WTC11 (cell line): ENCODE results near the gene GRIN2A. TPM values are rescaled to one million over a fixed set of nuclear protein-coding genes. Genes with fewer than 3 reads are reported as not detected.

Source experiments
- ATAC-seq: fragments of 200-7000 bp; cut with Tn5 transposase; 2 replicates; pipeline ENCODE4 v1.10.0; 2021; ENCODE audit warnings: mild to moderate bottlenecking, moderate library complexity
- CTCF ChIA-PET: fragments of 300-600 bp; sonication (Branson Sonifier 250); formaldehyde crosslinking; loops from one replicate; lab custom pipeline; 2021; ENCODE audit warnings: antibody characterized with exemption; lab: Charles Lee
- POLR2A ChIA-PET: fragments of 350-600 bp; sonication (Branson Sonifier 250); formaldehyde crosslinking; loops from one replicate; lab custom pipeline; 2021; ENCODE audit warnings: antibody characterized with exemption; lab: Charles Lee
- DNase-seq: peaks from one replicate; pipeline ENCODE4 v3.0.0; 2021; ENCODE audit warnings: low spot score
- H3K27ac Mint-ChIP-seq: 2 replicates; pipeline ENCODE4 v1.8.0; 2021; ENCODE audit warnings: mixed read lengths
- H3K27me3 Mint-ChIP-seq: 2 replicates; pipeline ENCODE4 v1.8.0; 2021; ENCODE audit warnings: low read depth, mild to moderate bottlenecking, moderate library complexity, mixed read lengths
- H3K36me3 Mint-ChIP-seq: 2 replicates; pipeline ENCODE4 v1.8.0; 2021; ENCODE audit warnings: mixed read lengths
- H3K4me1 Mint-ChIP-seq: 2 replicates; pipeline ENCODE4 v1.8.0; 2022; ENCODE audit warnings: mixed read lengths
- H3K4me3 Mint-ChIP-seq: 2 replicates; pipeline ENCODE4 v1.8.0; 2021; ENCODE audit warnings: mild to moderate bottlenecking, moderate library complexity, mixed read lengths
- H3K9me3 Mint-ChIP-seq: 2 replicates; pipeline ENCODE4 v1.8.0; 2021; ENCODE audit warnings: mixed read lengths
- CREB1 ChIP-seq: sonication (generic); formaldehyde crosslinking; IDR thresholded peaks from 2 replicates; pipeline ENCODE4 v1.8.0; 2023; ENCODE audit warnings: mild to moderate bottlenecking, missing genetic modification reagents
- CREM ChIP-seq: sonication (generic); formaldehyde crosslinking; IDR thresholded peaks from 2 replicates; pipeline ENCODE4 v1.8.1; 2022; ENCODE audit warnings: mild to moderate bottlenecking, missing genetic modification reagents, moderate library complexity
- GRHL2 ChIP-seq: fragments of 250-450 bp; sonication (Bioruptor Pico); IDR thresholded peaks from 2 replicates; pipeline ENCODE4 v1.8.0; 2022; ENCODE audit warnings: mild to moderate bottlenecking, moderate library complexity; ENCODE audit not compliant: insufficient replicate concordance, severe bottlenecking
- IRF2 ChIP-seq: sonication (generic); formaldehyde crosslinking; IDR thresholded peaks from 2 replicates; pipeline ENCODE4 v1.8.0; 2022; ENCODE audit warnings: low read depth, missing genetic modification reagents, borderline replicate concordance
- JUN ChIP-seq: sonication (generic); formaldehyde crosslinking; IDR thresholded peaks from 2 replicates; pipeline ENCODE4 v1.8.0; 2023; ENCODE audit warnings: mild to moderate bottlenecking, missing genetic modification reagents
- MYBL2 ChIP-seq: sonication (generic); formaldehyde crosslinking; IDR thresholded peaks from 2 replicates; pipeline ENCODE4 v1.8.1; 2023; ENCODE audit warnings: mild to moderate bottlenecking, moderate library complexity, missing genetic modification reagents
- SMAD4 ChIP-seq: sonication (generic); formaldehyde crosslinking; IDR thresholded peaks from 2 replicates; pipeline ENCODE4 v1.8.0; 2022; ENCODE audit warnings: mild to moderate bottlenecking, missing genetic modification reagents
- SOX15 ChIP-seq: fragments of 250-450 bp; sonication (Bioruptor Pico); IDR thresholded peaks from 2 replicates; pipeline ENCODE4 v1.9.0; 2021; ENCODE audit warnings: mild to moderate bottlenecking
- TEAD4 ChIP-seq: sonication (generic); formaldehyde crosslinking; IDR thresholded peaks from 2 replicates; pipeline ENCODE4 v1.8.0; 2022; ENCODE audit warnings: mild to moderate bottlenecking, missing genetic modification reagents
- TP53 ChIP-seq: sonication (generic); formaldehyde crosslinking; IDR thresholded peaks from 2 replicates; pipeline ENCODE4 v1.8.1; 2023; ENCODE audit warnings: mild to moderate bottlenecking, missing genetic modification reagents
- ZNF121 ChIP-seq: sonication (generic); formaldehyde crosslinking; IDR thresholded peaks from 2 replicates; pipeline ENCODE4 v1.8.0; 2023; ENCODE audit warnings: missing genetic modification reagents
- ZNF138 ChIP-seq: sonication (generic); formaldehyde crosslinking; conservative IDR thresholded peaks from 2 replicates; pipeline ENCODE4 v1.8.1; 2022; ENCODE audit warnings: mild to moderate bottlenecking, moderate library complexity, missing genetic modification reagents
- ZNF219 ChIP-seq: sonication (generic); formaldehyde crosslinking; IDR thresholded peaks from 2 replicates; pipeline ENCODE4 v1.8.0; 2023; ENCODE audit warnings: missing genetic modification reagents, mild to moderate bottlenecking, borderline replicate concordance
- ZNF671 ChIP-seq: fragments of 250-450 bp; sonication (Bioruptor Pico); IDR thresholded peaks from 2 replicates; pipeline ENCODE4 v1.8.0; 2021; ENCODE audit warnings: mild to moderate bottlenecking
- total RNA-seq: library from RNA; stranded (reverse); gene quantifications from 3 replicates; pipeline ENCODE4 v1.2.3, GENCODE V29; 2021
- TF ChIP-seq, protein P1 (sequence below): sonication (generic); formaldehyde crosslinking; IDR thresholded peaks from 2 replicates; pipeline ENCODE4 v1.8.1; 2023; ENCODE audit warnings: mild to moderate bottlenecking, moderate library complexity, missing genetic modification reagents
- TF ChIP-seq, protein P2 (sequence below): sonication (generic); formaldehyde crosslinking; IDR thresholded peaks from 2 replicates; pipeline ENCODE4 v1.8.0; 2023; ENCODE audit warnings: mild to moderate bottlenecking, missing genetic modification reagents
- TF ChIP-seq, protein P3 (sequence below): sonication (generic); formaldehyde crosslinking; conservative IDR thresholded peaks from 2 replicates; pipeline ENCODE4 v1.8.1; 2023; ENCODE audit warnings: mild to moderate bottlenecking, low read depth, missing genetic modification reagents, moderate library complexity
- TF ChIP-seq, protein P4 (sequence below): sonication (generic); formaldehyde crosslinking; conservative IDR thresholded peaks from 2 replicates; pipeline ENCODE4 v1.8.1; 2022; ENCODE audit warnings: mild to moderate bottlenecking, missing genetic modification reagents
- TF ChIP-seq, protein P5 (sequence below): sonication (generic); formaldehyde crosslinking; IDR thresholded peaks from 2 replicates; pipeline ENCODE4 v1.8.1; 2023; ENCODE audit warnings: mild to moderate bottlenecking, missing genetic modification reagents

GRIN2A gene
- total RNA-seq, 1 experiment from 2014 or later, result 3.5 TPM

DNA sequence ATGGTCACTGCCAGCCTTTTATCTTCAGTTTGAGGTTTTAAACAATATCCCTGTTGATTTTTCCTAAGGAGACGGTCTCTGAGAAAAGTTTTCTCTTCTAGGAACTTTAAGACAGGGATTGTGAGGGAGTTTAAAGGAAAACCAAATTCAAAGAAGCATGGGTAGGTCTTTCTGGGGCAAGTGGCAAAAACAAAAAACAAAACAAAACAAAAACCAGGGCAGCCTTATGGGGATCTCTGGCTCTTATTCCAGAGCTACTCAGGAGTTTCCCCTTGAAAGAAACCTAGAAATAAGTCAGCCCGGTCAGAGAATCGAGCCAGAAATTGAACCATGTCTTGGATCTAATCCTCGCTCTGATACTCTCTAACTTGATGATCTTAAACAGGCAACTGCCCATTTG, 424.5 kb downstream of the GRIN2A start (continued):
- TF ChIP-seq, protein P1, sequence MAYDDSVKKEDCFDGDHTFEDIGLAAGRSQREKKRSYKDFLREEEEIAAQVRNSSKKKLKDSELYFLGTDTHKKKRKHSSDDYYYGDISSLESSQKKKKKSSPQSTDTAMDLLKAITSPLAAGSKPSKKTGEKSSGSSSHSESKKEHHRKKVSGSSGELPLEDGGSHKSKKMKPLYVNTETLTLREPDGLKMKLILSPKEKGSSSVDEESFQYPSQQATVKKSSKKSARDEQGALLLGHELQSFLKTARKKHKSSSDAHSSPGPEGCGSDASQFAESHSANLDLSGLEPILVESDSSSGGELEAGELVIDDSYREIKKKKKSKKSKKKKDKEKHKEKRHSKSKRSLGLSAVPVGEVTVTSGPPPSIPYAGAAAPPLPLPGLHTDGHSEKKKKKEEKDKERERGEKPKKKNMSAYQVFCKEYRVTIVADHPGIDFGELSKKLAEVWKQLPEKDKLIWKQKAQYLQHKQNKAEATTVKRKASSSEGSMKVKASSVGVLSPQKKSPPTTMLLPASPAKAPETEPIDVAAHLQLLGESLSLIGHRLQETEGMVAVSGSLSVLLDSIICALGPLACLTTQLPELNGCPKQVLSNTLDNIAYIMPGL (CRISPR knock-in tag), result no peak
- no peak for TF ChIP-seq SOX15 (CRISPR knock-in tag)
- no peak for TF ChIP-seq JUN (CRISPR knock-in tag)

DNA sequence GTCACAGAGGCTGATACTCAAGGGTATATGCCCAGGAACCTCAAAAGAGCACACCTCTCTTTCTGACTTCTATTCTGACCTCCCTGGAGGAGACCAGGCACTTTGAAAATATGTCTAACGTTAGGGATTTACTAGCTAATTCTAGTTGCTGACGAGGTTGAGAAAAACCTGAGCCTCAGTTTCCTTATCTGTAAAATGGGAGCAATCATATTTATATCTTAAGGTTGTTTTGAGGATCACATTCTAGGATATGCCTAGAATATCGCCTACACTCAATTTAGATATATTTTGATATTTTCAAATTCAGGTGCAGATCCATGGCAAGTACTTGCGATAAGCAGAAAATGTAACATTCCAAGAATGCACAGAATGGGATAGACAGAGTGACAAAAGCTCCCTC, 425.8 kb downstream of the GRIN2A start:
- ATAC-seq (no peak), DNase-seq (no peak)
- H3K4me1 Mint-ChIP-seq, result peaks cover 58% of the 10 kb centered on the region
- H3K27ac Mint-ChIP-seq, result no peak overlapping the region
- H3K9me3 Mint-ChIP-seq, result no peaks in the 10 kb centered on the region
- no peaks in the 10 kb centered on the region for H3K36me3 Mint-ChIP-seq
- TF ChIP-seq MYBL2 (CRISPR knock-in tag) (no peak), IRF2 (CRISPR knock-in tag) (no peak), CREM (CRISPR knock-in tag) (no peak), ZNF121 (CRISPR knock-in tag) (no peak)
- TF ChIP-seq, protein P2, sequence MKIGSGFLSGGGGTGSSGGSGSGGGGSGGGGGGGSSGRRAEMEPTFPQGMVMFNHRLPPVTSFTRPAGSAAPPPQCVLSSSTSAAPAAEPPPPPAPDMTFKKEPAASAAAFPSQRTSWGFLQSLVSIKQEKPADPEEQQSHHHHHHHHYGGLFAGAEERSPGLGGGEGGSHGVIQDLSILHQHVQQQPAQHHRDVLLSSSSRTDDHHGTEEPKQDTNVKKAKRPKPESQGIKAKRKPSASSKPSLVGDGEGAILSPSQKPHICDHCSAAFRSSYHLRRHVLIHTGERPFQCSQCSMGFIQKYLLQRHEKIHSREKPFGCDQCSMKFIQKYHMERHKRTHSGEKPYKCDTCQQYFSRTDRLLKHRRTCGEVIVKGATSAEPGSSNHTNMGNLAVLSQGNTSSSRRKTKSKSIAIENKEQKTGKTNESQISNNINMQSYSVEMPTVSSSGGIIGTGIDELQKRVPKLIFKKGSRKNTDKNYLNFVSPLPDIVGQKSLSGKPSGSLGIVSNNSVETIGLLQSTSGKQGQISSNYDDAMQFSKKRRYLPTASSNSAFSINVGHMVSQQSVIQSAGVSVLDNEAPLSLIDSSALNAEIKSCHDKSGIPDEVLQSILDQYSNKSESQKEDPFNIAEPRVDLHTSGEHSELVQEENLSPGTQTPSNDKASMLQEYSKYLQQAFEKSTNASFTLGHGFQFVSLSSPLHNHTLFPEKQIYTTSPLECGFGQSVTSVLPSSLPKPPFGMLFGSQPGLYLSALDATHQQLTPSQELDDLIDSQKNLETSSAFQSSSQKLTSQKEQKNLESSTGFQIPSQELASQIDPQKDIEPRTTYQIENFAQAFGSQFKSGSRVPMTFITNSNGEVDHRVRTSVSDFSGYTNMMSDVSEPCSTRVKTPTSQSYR (CRISPR knock-in tag), result no peak
- POLR2A ChIA-PET, result no interaction called here
- H3K27me3 Mint-ChIP-seq, result no peaks in the 10 kb centered on the region
- CTCF ChIA-PET, result no interaction called here
- no peak overlapping the region for H3K4me3 Mint-ChIP-seq

DNA sequence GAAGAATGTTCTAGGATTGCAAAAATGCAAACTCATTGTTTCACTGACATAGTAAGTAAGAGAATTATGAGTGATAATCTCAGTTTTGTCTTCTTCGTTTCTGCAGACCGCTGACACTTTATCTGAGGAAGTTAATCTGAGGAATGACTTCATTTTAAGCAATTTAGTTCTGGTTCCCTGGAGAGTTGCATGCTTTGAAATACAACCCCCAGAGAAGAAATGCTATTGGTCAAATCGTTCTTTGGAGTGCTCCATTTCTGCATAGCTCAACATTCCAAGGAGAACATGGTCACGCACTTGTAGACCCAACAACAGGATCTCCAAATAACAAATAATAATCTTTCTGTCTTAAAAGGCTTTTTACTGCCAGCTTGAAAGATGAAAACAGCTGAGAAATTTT, 427.1 kb downstream of the GRIN2A start:
- no peak overlapping the region for H3K27ac Mint-ChIP-seq
- no peak for DNase-seq
- POLR2A ChIA-PET, result no interaction called here
- H3K36me3 Mint-ChIP-seq, result no peaks in the 10 kb centered on the region
- no peak for ATAC-seq
- no peak overlapping the region for H3K4me3 Mint-ChIP-seq
- TF ChIP-seq ZNF219 (CRISPR knock-in tag) (no peak), TEAD4 (CRISPR knock-in tag) (no peak), SMAD4 (CRISPR knock-in tag) (no peak), ZNF138 (CRISPR knock-in tag) (no peak), CREM (CRISPR knock-in tag) (no peak), GRHL2 (no peak), CREB1 (CRISPR knock-in tag) (no peak)
- TF ChIP-seq, protein P3, sequence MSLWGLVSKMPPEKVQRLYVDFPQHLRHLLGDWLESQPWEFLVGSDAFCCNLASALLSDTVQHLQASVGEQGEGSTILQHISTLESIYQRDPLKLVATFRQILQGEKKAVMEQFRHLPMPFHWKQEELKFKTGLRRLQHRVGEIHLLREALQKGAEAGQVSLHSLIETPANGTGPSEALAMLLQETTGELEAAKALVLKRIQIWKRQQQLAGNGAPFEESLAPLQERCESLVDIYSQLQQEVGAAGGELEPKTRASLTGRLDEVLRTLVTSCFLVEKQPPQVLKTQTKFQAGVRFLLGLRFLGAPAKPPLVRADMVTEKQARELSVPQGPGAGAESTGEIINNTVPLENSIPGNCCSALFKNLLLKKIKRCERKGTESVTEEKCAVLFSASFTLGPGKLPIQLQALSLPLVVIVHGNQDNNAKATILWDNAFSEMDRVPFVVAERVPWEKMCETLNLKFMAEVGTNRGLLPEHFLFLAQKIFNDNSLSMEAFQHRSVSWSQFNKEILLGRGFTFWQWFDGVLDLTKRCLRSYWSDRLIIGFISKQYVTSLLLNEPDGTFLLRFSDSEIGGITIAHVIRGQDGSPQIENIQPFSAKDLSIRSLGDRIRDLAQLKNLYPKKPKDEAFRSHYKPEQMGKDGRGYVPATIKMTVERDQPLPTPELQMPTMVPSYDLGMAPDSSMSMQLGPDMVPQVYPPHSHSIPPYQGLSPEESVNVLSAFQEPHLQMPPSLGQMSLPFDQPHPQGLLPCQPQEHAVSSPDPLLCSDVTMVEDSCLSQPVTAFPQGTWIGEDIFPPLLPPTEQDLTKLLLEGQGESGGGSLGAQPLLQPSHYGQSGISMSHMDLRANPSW, result no peak
- no peaks in the 10 kb centered on the region for H3K27me3 Mint-ChIP-seq
- H3K4me1 Mint-ChIP-seq, result peaks cover 58% of the 10 kb centered on the region
- CTCF ChIA-PET, result interaction anchor here (1.1 kb wide), 1 partner anchor 60 kb away, joined by 3 read pairs; no protein-coding TSS in a partner anchor
- no peaks in the 10 kb centered on the region for H3K9me3 Mint-ChIP-seq

DNA sequence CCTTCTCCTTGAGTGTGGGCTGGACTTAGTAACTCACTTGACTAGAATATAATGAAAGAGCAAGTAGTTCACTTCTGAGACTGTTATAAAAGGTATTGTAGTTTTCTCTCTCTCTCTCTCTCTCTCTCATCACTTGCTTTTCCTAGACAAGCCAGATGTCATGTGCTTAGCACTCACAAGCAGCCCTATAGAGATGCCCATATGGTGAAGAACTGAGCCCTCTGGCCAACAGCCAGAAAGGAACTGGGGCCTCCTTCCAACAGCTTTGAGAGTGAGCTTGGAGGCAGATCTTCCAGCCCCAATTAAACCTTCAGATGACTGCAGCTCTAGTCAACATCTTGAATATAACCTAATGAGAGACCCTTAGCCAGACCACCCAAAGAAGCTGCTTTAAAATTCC, 440.5 kb downstream of the GRIN2A start:
- no peak overlapping the region for H3K4me3 Mint-ChIP-seq
- no peak overlapping the region for H3K27ac Mint-ChIP-seq
- ATAC-seq (no peak), DNase-seq (no peak)
- ChIA-PET CTCF (interaction anchor here (0.8 kb wide), 1 partner anchor 94 kb away, joined by 3 read pairs; no protein-coding TSS in a partner anchor), POLR2A (interaction anchor here (1.0 kb wide), 1 partner anchor 60 kb away, joined by 3 read pairs; no protein-coding TSS in a partner anchor)
- no peaks in the 10 kb centered on the region for H3K36me3 Mint-ChIP-seq
- H3K4me1 Mint-ChIP-seq, result no peaks in the 10 kb centered on the region; the same call in 1 of the 2 replicates
- H3K9me3 Mint-ChIP-seq, result no peaks in the 10 kb centered on the region
- H3K27me3 Mint-ChIP-seq, result no peaks in the 10 kb centered on the region
- TF ChIP-seq, protein P4, sequence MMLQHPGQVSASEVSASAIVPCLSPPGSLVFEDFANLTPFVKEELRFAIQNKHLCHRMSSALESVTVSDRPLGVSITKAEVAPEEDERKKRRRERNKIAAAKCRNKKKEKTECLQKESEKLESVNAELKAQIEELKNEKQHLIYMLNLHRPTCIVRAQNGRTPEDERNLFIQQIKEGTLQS, result no peak
- TF ChIP-seq ZNF671 (CRISPR knock-in tag) (no peak), TP53 (CRISPR knock-in tag) (no peak)
- TF ChIP-seq, protein P5, sequence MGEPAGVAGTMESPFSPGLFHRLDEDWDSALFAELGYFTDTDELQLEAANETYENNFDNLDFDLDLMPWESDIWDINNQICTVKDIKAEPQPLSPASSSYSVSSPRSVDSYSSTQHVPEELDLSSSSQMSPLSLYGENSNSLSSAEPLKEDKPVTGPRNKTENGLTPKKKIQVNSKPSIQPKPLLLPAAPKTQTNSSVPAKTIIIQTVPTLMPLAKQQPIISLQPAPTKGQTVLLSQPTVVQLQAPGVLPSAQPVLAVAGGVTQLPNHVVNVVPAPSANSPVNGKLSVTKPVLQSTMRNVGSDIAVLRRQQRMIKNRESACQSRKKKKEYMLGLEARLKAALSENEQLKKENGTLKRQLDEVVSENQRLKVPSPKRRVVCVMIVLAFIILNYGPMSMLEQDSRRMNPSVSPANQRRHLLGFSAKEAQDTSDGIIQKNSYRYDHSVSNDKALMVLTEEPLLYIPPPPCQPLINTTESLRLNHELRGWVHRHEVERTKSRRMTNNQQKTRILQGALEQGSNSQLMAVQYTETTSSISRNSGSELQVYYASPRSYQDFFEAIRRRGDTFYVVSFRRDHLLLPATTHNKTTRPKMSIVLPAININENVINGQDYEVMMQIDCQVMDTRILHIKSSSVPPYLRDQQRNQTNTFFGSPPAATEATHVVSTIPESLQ (CRISPR knock-in tag), result no peak
- TF ChIP-seq, protein P3, result no peak
